Tibial nerve (tissue), 4 donors: ENCODE data around the gene DKC1.
"Not testable (repeated sequence)": the region's sequence is repeated elsewhere in the genome, so short reads cannot be mapped to it uniquely, and the experiment has no call there.

Experiments
- EP300 ChIP-seq, 2 donors: sonication (generic); formaldehyde crosslinking; IDR thresholded peaks; one replicate each; pipeline ENCODE4 v1.6.1; 2017; ENCODE audit warnings: antibody characterized with exemption in 2 of 2, mild to moderate bottlenecking in 1 of 2
- POLR2A ChIP-seq, 2 donors: fragments of 450-650 bp; IDR thresholded peaks; one replicate each; pipeline ENCODE4 v1.6.1; 2017; ENCODE audit warnings: antibody characterized with exemption in 2 of 2, mild to moderate bottlenecking in 2 of 2, moderate library complexity in 2 of 2
- TF ChIP-seq, protein P1 (sequence below), 5 experiments: fragments of 200-600 bp in 3 of 5; fragments of 450-650 bp in 2 of 5; sonication (generic) in 3 of 5; IDR thresholded peaks; one replicate each; pipeline ENCODE4 v1.5.1; 2016 to 2019; ENCODE audit warnings: antibody characterized with exemption in 5 of 5, mild to moderate bottlenecking in 3 of 5, moderate library complexity in 2 of 5

DNA sequence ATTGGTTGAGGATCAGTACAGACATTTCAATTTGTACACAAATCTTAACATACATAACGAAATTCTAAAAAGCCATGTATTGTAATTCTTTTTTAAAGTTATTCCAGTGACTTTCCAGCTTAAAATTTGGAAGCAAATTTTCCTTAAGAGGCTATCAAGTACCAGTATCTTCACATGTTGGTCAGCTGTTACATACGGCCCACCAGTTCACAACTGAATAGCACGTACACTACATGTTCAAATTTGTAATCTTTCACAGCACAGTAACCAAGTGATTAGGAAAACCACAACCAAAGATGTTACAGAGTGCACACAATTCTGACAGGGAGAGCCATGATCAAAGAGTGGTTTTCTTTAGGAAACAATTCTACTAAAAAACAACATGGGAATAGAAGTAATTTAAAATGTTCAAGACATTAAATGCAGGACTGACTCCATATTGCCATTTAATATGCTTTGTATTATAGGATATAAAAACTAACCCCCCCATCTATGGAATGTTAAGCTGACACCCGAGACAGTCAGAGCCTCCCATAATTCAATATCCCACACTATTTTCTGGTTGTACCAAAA lies 53.7 kb downstream of the DKC1 start:
- TF ChIP-seq POLR2A, EP300 (IDR thresholded peaks at IDR 0.05): not testable (repeated sequence)
- TF ChIP-seq, protein P1, sequence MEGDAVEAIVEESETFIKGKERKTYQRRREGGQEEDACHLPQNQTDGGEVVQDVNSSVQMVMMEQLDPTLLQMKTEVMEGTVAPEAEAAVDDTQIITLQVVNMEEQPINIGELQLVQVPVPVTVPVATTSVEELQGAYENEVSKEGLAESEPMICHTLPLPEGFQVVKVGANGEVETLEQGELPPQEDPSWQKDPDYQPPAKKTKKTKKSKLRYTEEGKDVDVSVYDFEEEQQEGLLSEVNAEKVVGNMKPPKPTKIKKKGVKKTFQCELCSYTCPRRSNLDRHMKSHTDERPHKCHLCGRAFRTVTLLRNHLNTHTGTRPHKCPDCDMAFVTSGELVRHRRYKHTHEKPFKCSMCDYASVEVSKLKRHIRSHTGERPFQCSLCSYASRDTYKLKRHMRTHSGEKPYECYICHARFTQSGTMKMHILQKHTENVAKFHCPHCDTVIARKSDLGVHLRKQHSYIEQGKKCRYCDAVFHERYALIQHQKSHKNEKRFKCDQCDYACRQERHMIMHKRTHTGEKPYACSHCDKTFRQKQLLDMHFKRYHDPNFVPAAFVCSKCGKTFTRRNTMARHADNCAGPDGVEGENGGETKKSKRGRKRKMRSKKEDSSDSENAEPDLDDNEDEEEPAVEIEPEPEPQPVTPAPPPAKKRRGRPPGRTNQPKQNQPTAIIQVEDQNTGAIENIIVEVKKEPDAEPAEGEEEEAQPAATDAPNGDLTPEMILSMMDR (IDR thresholded peaks at IDR 0.05): not testable (repeated sequence)
